CD4-positive, alpha-beta T cell (primary cell): Measurements from ENCODE around the gene GAGE13. TPM values are rescaled to one million over a fixed set of nuclear protein-coding genes. Genes with fewer than 3 reads are reported as not detected.
"Not testable (repeated sequence)": the region's sequence is repeated elsewhere in the genome, so short reads cannot be mapped to it uniquely, and the experiment has no call there.

Experiments
- ATAC-seq: fragments of 200-7000 bp; cut with Tn5 transposase; one replicate; pipeline ENCODE4 v1.10.0; 2022; ENCODE audit warnings: mild to moderate bottlenecking; ENCODE audit not compliant: poor library complexity
- CTCF ChIA-PET: fragments of 350-600 bp; sonication (Branson Sonifier 250); formaldehyde crosslinking; loops from one replicate; lab custom pipeline; 2021; ENCODE audit warnings: antibody characterized with exemption, inconsistent platforms; lab: Charles Lee
- POLR2A ChIA-PET: fragments of 350-600 bp; sonication (Branson Sonifier 250); formaldehyde crosslinking; loops from one replicate; lab custom pipeline; 2021; ENCODE audit warnings: antibody characterized with exemption, inconsistent platforms; lab: Charles Lee
- DNase-seq, 14 experiments: peaks; one replicate each; pipeline ENCODE4 v3.0.0-alpha.2; 2013 to 2020; ENCODE audit warnings: mixed read lengths in 2 of 14
- H3K27ac ChIP-seq, 2 donors: one replicate each; pipeline versions ENCODE4 v1.5.1 to v1.7.0; 2013; ENCODE audit warnings: low read length in 2 of 2, low read depth in 1 of 2, mild to moderate bottlenecking in 1 of 2
- H3K27me3 ChIP-seq, 2 experiments: 1 replicate in 1 of 2; 2 replicates in 1 of 2; pipeline versions ENCODE4 v1.6.1 to v1.7.0; 2013; ENCODE audit warnings: low read length in 2 of 2, control low read depth in 1 of 2, mild to moderate bottlenecking in 1 of 2, moderate library complexity in 1 of 2; ENCODE audit not compliant: insufficient read depth in 2 of 2, control insufficient read depth in 1 of 2
- H3K36me3 ChIP-seq: one replicate; pipeline ENCODE4 v1.6.1; 2013; ENCODE audit warnings: low read length, control low read depth; ENCODE audit not compliant: insufficient read depth
- H3K4me1 ChIP-seq: one replicate; pipeline ENCODE4 v1.6.1; 2013; ENCODE audit warnings: low read length, control low read depth; ENCODE audit not compliant: insufficient read depth
- H3K4me3 ChIP-seq: one replicate; pipeline ENCODE4 v1.5.1; 2013; ENCODE audit warnings: mild to moderate bottlenecking, low read length, moderate library complexity
- H3K9me3 ChIP-seq, 2 experiments: 1 replicate in 1 of 2; 2 replicates in 1 of 2; pipeline versions ENCODE4 v1.6.1 to v1.7.0; 2013; ENCODE audit warnings: low read length in 2 of 2, mild to moderate bottlenecking in 2 of 2, control low read depth in 1 of 2, moderate library complexity in 1 of 2; ENCODE audit not compliant: control insufficient read depth in 1 of 2, insufficient read depth in 1 of 2
- H3K27ac Mint-ChIP-seq: one replicate; pipeline ENCODE4 v1.8.0; 2020; ENCODE audit warnings: mixed read lengths
- H3K27me3 Mint-ChIP-seq: one replicate; pipeline ENCODE4 v1.8.0; 2021; ENCODE audit warnings: mixed read lengths
- H3K36me3 Mint-ChIP-seq: one replicate; pipeline ENCODE4 v1.8.0; 2021; ENCODE audit warnings: low read depth, mixed read lengths
- H3K4me1 Mint-ChIP-seq: one replicate; pipeline ENCODE4 v1.8.0; 2021; ENCODE audit warnings: low read depth, mixed read lengths
- H3K4me3 Mint-ChIP-seq: one replicate; pipeline ENCODE4 v1.8.0; 2020; ENCODE audit warnings: mild to moderate bottlenecking, mixed read lengths
- H3K9me3 Mint-ChIP-seq: one replicate; pipeline ENCODE4 v1.8.0; 2020; ENCODE audit warnings: mixed read lengths
- intact Hi-C, 2 experiments: fragments of 100-400 bp; cut with DNase I in 1 of 2; cut with micrococcal nuclease in 1 of 2; formaldehyde crosslinking; loops; one replicate each; pipeline versions ENCODE4 v1.15.1 to v1.9.0; 2023 to 2025; cut with DNase I, micrococcal nuclease
- total RNA-seq, 174 experiments: library from RNA in 2 of 174; stranded (reverse) in 2 of 174; gene quantifications; one replicate each; pipeline ENCODE4 v1.2.3 and lab custom pipeline; 2021 to 2026
- TF ChIP-seq, protein P1 (sequence below): fragments of 200-600 bp; IDR thresholded peaks from one replicate; pipeline ENCODE4 v1.8.0; 2022; ENCODE audit warnings: antibody characterized with exemption, mild to moderate bottlenecking

Gene GAGE13
- total RNA-seq, 2 experiments from 2014 or later, result not detected

GRCh38 chrX:49291615-49292337 is 39.6 kb upstream of the GAGE13 start:
- Mint-ChIP-seq H3K36me3 (no peaks in the 10 kb centered on the region), H3K4me3 (no peak overlapping the region), H3K27ac (peak overlapping the region; percentile 38), H3K4me1 (peaks cover 28% of the 10 kb centered on the region), H3K9me3 (no peaks in the 10 kb centered on the region), H3K27me3 (no peaks in the 10 kb centered on the region)
- Histone ChIP-seq H3K4me1 (peaks cover 35% of the 10 kb centered on the region), H3K9me3 (no peaks in the 10 kb centered on the region), H3K27me3 (no peaks in the 10 kb centered on the region), H3K36me3 (no peaks in the 10 kb centered on the region), H3K4me3 (no peak overlapping the region), H3K27ac (no peak overlapping the region)
- CTCF ChIA-PET, result interaction anchor here (1.0 to 1.4 kb wide), 3 partner anchors 12 to 252 kb away, joined by 3 to 5 read pairs (median 4); no protein-coding TSS in a partner anchor
- DNase-seq (peak; percentile 48 to 81 (median 61)), ATAC-seq (peak; percentile 98)
- TF ChIP-seq, protein P1, sequence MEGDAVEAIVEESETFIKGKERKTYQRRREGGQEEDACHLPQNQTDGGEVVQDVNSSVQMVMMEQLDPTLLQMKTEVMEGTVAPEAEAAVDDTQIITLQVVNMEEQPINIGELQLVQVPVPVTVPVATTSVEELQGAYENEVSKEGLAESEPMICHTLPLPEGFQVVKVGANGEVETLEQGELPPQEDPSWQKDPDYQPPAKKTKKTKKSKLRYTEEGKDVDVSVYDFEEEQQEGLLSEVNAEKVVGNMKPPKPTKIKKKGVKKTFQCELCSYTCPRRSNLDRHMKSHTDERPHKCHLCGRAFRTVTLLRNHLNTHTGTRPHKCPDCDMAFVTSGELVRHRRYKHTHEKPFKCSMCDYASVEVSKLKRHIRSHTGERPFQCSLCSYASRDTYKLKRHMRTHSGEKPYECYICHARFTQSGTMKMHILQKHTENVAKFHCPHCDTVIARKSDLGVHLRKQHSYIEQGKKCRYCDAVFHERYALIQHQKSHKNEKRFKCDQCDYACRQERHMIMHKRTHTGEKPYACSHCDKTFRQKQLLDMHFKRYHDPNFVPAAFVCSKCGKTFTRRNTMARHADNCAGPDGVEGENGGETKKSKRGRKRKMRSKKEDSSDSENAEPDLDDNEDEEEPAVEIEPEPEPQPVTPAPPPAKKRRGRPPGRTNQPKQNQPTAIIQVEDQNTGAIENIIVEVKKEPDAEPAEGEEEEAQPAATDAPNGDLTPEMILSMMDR, result peak; percentile 42
- intact Hi-C loops, result loop anchor here in 1 of 2 experiments (5.0 kb wide), 1 partner anchor 461 kb away; no protein-coding TSS in a partner anchor
- POLR2A ChIA-PET, result interaction anchor here (0.6 to 1.1 kb wide), 3 partner anchors 19 to 136 kb away, joined by 3 to 6 read pairs (median 3); no protein-coding TSS in a partner anchor

- H3K36me3 ChIP-seq, result no peaks in the 10 kb centered on the region
- no peaks in the 10 kb centered on the region for H3K9me3 ChIP-seq
- ChIA-PET POLR2A (interaction anchor here (0.7 to 1.2 kb wide), 3 partner anchors 19 to 137 kb away, joined by 3 to 6 read pairs (median 3); no protein-coding TSS in a partner anchor), CTCF (interaction anchor here (1.0 to 1.4 kb wide), 3 partner anchors 13 to 253 kb away, joined by 3 to 5 read pairs (median 4); no protein-coding TSS in a partner anchor)
- no peak overlapping the region for H3K27ac ChIP-seq
- TF ChIP-seq, protein P1, result no peak
- no peaks in the 10 kb centered on the region for H3K27me3 ChIP-seq
- DNase-seq (no peak), ATAC-seq (no peak)
- H3K4me1 ChIP-seq, result peaks cover 31% of the 10 kb centered on the region
- no peaks in the 10 kb centered on the region for H3K36me3 Mint-ChIP-seq
- H3K4me3 ChIP-seq, result no peak overlapping the region
- no peak overlapping the region for H3K4me3 Mint-ChIP-seq
- no peaks in the 10 kb centered on the region for H3K9me3 Mint-ChIP-seq
- no peak overlapping the region for H3K27ac Mint-ChIP-seq
- intact Hi-C loops, result loop anchor here in 1 of 2 experiments (5.0 kb wide), 1 partner anchor 460 kb away; no protein-coding TSS in a partner anchor
- H3K27me3 Mint-ChIP-seq, result no peaks in the 10 kb centered on the region
- peaks cover 24% of the 10 kb centered on the region for H3K4me1 Mint-ChIP-seq
Measured at GRCh38 chrX:49292400-49293362, 38.7 kb upstream of the GAGE13 start.

DNA sequence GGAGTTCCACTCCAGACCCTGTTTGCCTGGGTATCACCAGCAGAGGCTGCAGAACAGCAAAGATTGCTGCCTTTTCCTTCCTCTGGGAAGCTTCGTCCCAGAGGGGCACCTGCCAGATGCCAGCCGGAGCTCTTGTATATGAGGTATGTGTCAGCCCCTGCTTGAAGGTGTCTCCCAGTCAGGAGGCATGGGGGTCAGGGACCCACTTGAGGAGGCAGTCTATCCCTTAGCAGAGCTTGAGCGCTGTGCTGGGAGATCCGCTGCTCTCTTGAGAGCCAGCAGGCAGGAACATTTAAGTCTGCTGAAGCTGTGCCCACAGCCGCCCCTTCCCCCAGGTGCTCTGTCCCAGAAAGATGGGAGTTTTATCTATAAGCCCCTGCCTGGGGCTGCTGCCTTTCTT is 32.1 kb upstream of the GAGE13 start:
- intact Hi-C loops, H3K9me3 ChIP-seq, H3K4me3 Mint-ChIP-seq, CTCF ChIA-PET, DNase-seq, POLR2A ChIA-PET, H3K36me3 Mint-ChIP-seq, H3K27ac Mint-ChIP-seq, H3K27ac ChIP-seq, H3K36me3 ChIP-seq, H3K27me3 Mint-ChIP-seq, H3K4me3 ChIP-seq, H3K4me1 ChIP-seq, H3K27me3 ChIP-seq, ATAC-seq, H3K4me1 Mint-ChIP-seq, H3K9me3 Mint-ChIP-seq: not testable (repeated sequence)
